Sigmoid colon (tissue), 7 donors: ENCODE measurements around the gene GALNT8. TPM values are rescaled to one million over a fixed set of nuclear protein-coding genes. Genes with fewer than 3 reads are reported as not detected.

Experiments
- polyA plus RNA-seq, 3 donors: library from polyadenylated mRNA; stranded (reverse); fragments of 200-250 nt; gene quantifications; one replicate each; pipeline ENCODE4 v1.2.3, GENCODE V29; 2013
- total RNA-seq, 4 donors: library from RNA; depleted of rRNA; stranded (reverse); fragments of >200 nt; gene quantifications; one replicate each; pipeline ENCODE4 v1.1.0, GENCODE V29; 2016
- donor health status: healthy with polysubstance abuse.
- donor health status: Bipolar disorder and iron deficiency.
- donor health status: healthy.

GALNT8 gene
- total and polyA plus RNA-seq, 7 donors, result 1.1 to 8.1 (median 2.8) TPM

Other genes with a start within 250 kb of the GALNT8 start
- 1 to 10 TPM in 3 of 4 donors, under 1 TPM in 1; 0.49 to 2.5 (median 1.5) TPM for gene RAD51AP1, start 181.5 kb upstream of the GALNT8 start, total RNA-seq
- gene RAD51AP1, start 181.5 kb upstream of the GALNT8 start, polyA plus RNA-seq, result 1 to 10 TPM; 3.0 to 8.6 (median 7.3) TPM
- gene DYRK4, start 158.2 kb upstream of the GALNT8 start, total RNA-seq, result 10 to 100 TPM; 24.1 to 63.5 (median 46.8) TPM
- gene DYRK4, start 158.2 kb upstream of the GALNT8 start, polyA plus RNA-seq, result 10 to 100 TPM; 22.5 to 36.0 (median 23.1) TPM
- 1 to 10 TPM in 1 of 4 donors, under 1 TPM in 3; 0.36 to 1.6 (median 0.91) TPM for gene AKAP3, start 71.3 kb upstream of the GALNT8 start, total RNA-seq
- 1 to 10 TPM; 1.3 to 2.4 (median 1.4) TPM for gene AKAP3, start 71.3 kb upstream of the GALNT8 start, polyA plus RNA-seq
- 10 to 100 TPM; 21.3 to 41.1 (median 38.7) TPM for gene NDUFA9, start 71.3 kb upstream of the GALNT8 start, total RNA-seq
- 10 to 100 TPM; 52.2 to 99.8 (median 69.1) TPM for gene NDUFA9, start 71.3 kb upstream of the GALNT8 start, polyA plus RNA-seq
- gene KCNA1, start 189.5 kb downstream of the GALNT8 start, total RNA-seq, result 1 to 10 TPM; 1.4 to 3.8 (median 2.9) TPM
- gene KCNA1, start 189.5 kb downstream of the GALNT8 start, polyA plus RNA-seq, result under 1 TPM in 1 of 3 donors, not detected in 2; 0.07 TPM